AG20443 (cell line): ENCODE data around the gene FAM216B.
"Not testable (repeated sequence)": the region's sequence is repeated elsewhere in the genome, so short reads cannot be mapped to it uniquely, and the experiment has no call there.

Experiments
- DNase-seq: peaks from one replicate; pipeline ENCODE4 v3.0.0; 2012; ENCODE audit warnings: low spot score, mixed read lengths

Gene FAM216B

GRCh38 chr13:42781352-42781751 lies at the start of gene FAM216B:
Gene FAM216B, plus strand, starts transcription at chr13:42781584. Its CDS starts 2,484 bp downstream, at chr13:42784068.
- DNase-seq: no peak

GRCh38 chr13:42732073-42732472 lies 49.3 kb upstream of the FAM216B start:
- no peak for DNase-seq

- no peak for DNase-seq
These were observed 48.3 kb upstream of the FAM216B start for GRCh38 chr13:42733046-42733445.

- no peak for DNase-seq
These were observed 46.4 kb upstream of the FAM216B start for GRCh38 chr13:42735010-42735409.

- no peak for DNase-seq
These were observed 40.6 kb upstream of the FAM216B start for GRCh38 chr13:42740753-42741152.

- DNase-seq: no peak
These were observed 39.5 kb upstream of the FAM216B start for GRCh38 chr13:42741914-42742313.

GRCh38 chr13:42745655-42746054 lies 35.7 kb upstream of the FAM216B start:
- DNase-seq: no peak

- no peak for DNase-seq
These were observed 34.5 kb upstream of the FAM216B start for GRCh38 chr13:42746866-42747265.

GRCh38 chr13:42747399-42747873 lies 33.9 kb upstream of the FAM216B start:
- DNase-seq: peak; percentile 86

GRCh38 chr13:42750794-42751193 lies 30.6 kb upstream of the FAM216B start:
- DNase-seq: no peak

GRCh38 chr13:42751693-42752092 lies 29.7 kb upstream of the FAM216B start:
- DNase-seq: no peak

GRCh38 chr13:42752731-42753130 lies 28.7 kb upstream of the FAM216B start:
- DNase-seq: no peak

GRCh38 chr13:42753697-42754096 lies 27.7 kb upstream of the FAM216B start:
- DNase-seq: no peak

GRCh38 chr13:42754801-42755510 lies 26.4 kb upstream of the FAM216B start:
- no peak for DNase-seq

- no peak for DNase-seq
These were observed 23.5 kb upstream of the FAM216B start for GRCh38 chr13:42757678-42758420.

GRCh38 chr13:42758515-42758914 lies 22.9 kb upstream of the FAM216B start:
- no peak for DNase-seq

GRCh38 chr13:42760951-42761350 lies 20.4 kb upstream of the FAM216B start:
- DNase-seq: no peak

GRCh38 chr13:42762251-42762650 lies 19.1 kb upstream of the FAM216B start:
- DNase-seq: no peak

- DNase-seq: peak; percentile 25
These were observed 18.5 kb upstream of the FAM216B start for GRCh38 chr13:42762917-42763316.

GRCh38 chr13:42766016-42766415 lies 15.4 kb upstream of the FAM216B start:
- no peak for DNase-seq

- DNase-seq: no peak
These were observed 11.7 kb upstream of the FAM216B start for GRCh38 chr13:42769650-42770049.

GRCh38 chr13:42776558-42776957 lies 4.8 kb upstream of the FAM216B start:
- DNase-seq: not testable (repeated sequence)

GRCh38 chr13:42777467-42777866 lies 3.9 kb upstream of the FAM216B start:
- no peak for DNase-seq
